Stimulated activated effector memory CD8-positive, alpha-beta T cell treated with anti-CD3 and anti-CD28 coated beads, Interleukin-12 subunit alpha, Interleukin-12 subunit beta, amount 100 ng/mL, for 72 hours (primary cell): ENCODE measurements around the gene RPN2.
A peak's percentile ranks its signal among the peaks of the same experiment; 100 is the strongest.

ENCODE experiments used
- ATAC-seq: fragments of 150-1000 bp; cut with Tn5 transposase; 2 replicates; pipeline ENCODE4 v1.10.0; 2021
- DNase-seq, 2 donors: peaks; one replicate each; pipeline ENCODE4 v3.0.0; 2021 to 2022; ENCODE audit warnings: low spot score in 2 of 2
- H3K27ac Mint-ChIP-seq: one replicate; pipeline ENCODE4 v1.8.0; 2022; ENCODE audit warnings: mild to moderate bottlenecking, mixed read lengths
- H3K36me3 Mint-ChIP-seq: one replicate; pipeline ENCODE4 v1.8.0; 2022; ENCODE audit warnings: mild to moderate bottlenecking, mixed read lengths
- H3K4me1 Mint-ChIP-seq: one replicate; pipeline ENCODE4 v1.8.0; 2022; ENCODE audit warnings: mixed read lengths
- H3K4me3 Mint-ChIP-seq: one replicate; pipeline ENCODE4 v1.8.0; 2022; ENCODE audit warnings: mild to moderate bottlenecking, mixed read lengths
- H3K9me3 Mint-ChIP-seq: one replicate; pipeline ENCODE4 v1.8.0; 2022; ENCODE audit warnings: mixed read lengths

The RPN2 gene

GRCh38 chr20:37276494-37277252, 97.5 kb downstream of the RPN2 start:
- Mint-ChIP-seq H3K4me1 (peaks cover 7% of the 10 kb centered on the region), H3K9me3 (no peaks in the 10 kb centered on the region), H3K4me3 (no peak overlapping the region), H3K27ac (peak overlapping the region; percentile 66), H3K36me3 (no peaks in the 10 kb centered on the region)
- no peak for DNase-seq
- peak; percentile 46 for ATAC-seq

GRCh38 chr20:37277253-37277593, 98.1 kb downstream of the RPN2 start:
- ATAC-seq: no peak
- no peak for DNase-seq
- no peaks in the 10 kb centered on the region for H3K9me3 Mint-ChIP-seq
- H3K4me1 Mint-ChIP-seq: peaks cover 7% of the 10 kb centered on the region
- no peaks in the 10 kb centered on the region for H3K36me3 Mint-ChIP-seq
- H3K27ac Mint-ChIP-seq: peak overlapping the region; percentile 66
- H3K4me3 Mint-ChIP-seq: no peak overlapping the region

GRCh38 chr20:37278966-37279590, 99.9 kb downstream of the RPN2 start:
- Mint-ChIP-seq H3K27ac (no peak overlapping the region), H3K4me1 (peaks cover 7% of the 10 kb centered on the region), H3K4me3 (no peak overlapping the region), H3K36me3 (no peaks in the 10 kb centered on the region), H3K9me3 (no peaks in the 10 kb centered on the region)
- ATAC-seq (no peak), DNase-seq (no peak)

GRCh38 chr20:37279820-37280219, 100.7 kb downstream of the RPN2 start:
- Mint-ChIP-seq H3K27ac (no peak overlapping the region), H3K4me3 (no peak overlapping the region), H3K36me3 (no peaks in the 10 kb centered on the region), H3K9me3 (no peaks in the 10 kb centered on the region), H3K4me1 (peaks cover 7% of the 10 kb centered on the region)
- ATAC-seq: no peak
- DNase-seq: no peak

GRCh38 chr20:37280403-37280802, 101.3 kb downstream of the RPN2 start:
- no peak for ATAC-seq
- peaks cover 7% of the 10 kb centered on the region for H3K4me1 Mint-ChIP-seq
- no peak for DNase-seq
- no peak overlapping the region for H3K4me3 Mint-ChIP-seq
- no peaks in the 10 kb centered on the region for H3K9me3 Mint-ChIP-seq
- no peak overlapping the region for H3K27ac Mint-ChIP-seq
- no peaks in the 10 kb centered on the region for H3K36me3 Mint-ChIP-seq

GRCh38 chr20:37282556-37282955, 103.4 kb downstream of the RPN2 start:
- Mint-ChIP-seq H3K27ac (no peak overlapping the region), H3K36me3 (no peaks in the 10 kb centered on the region), H3K9me3 (no peaks in the 10 kb centered on the region), H3K4me3 (no peak overlapping the region), H3K4me1 (no peaks in the 10 kb centered on the region)
- DNase-seq: no peak
- no peak for ATAC-seq

GRCh38 chr20:37283530-37284195, 104.5 kb downstream of the RPN2 start:
- ATAC-seq: no peak
- H3K9me3 Mint-ChIP-seq: no peaks in the 10 kb centered on the region
- H3K36me3 Mint-ChIP-seq: no peaks in the 10 kb centered on the region
- DNase-seq: no peak
- H3K4me3 Mint-ChIP-seq: no peak overlapping the region
- no peak overlapping the region for H3K27ac Mint-ChIP-seq
- no peaks in the 10 kb centered on the region for H3K4me1 Mint-ChIP-seq

- no peak overlapping the region for H3K4me3 Mint-ChIP-seq
- ATAC-seq: no peak
- no peaks in the 10 kb centered on the region for H3K4me1 Mint-ChIP-seq
- H3K27ac Mint-ChIP-seq: no peak overlapping the region
- H3K36me3 Mint-ChIP-seq: peaks cover 6% of the 10 kb centered on the region
- no peaks in the 10 kb centered on the region for H3K9me3 Mint-ChIP-seq
- DNase-seq: no peak
These were observed 105.6 kb downstream of the RPN2 start for GRCh38 chr20:37284691-37285161.

GRCh38 chr20:37285664-37286374, 106.7 kb downstream of the RPN2 start:
- DNase-seq: no peak
- no peak overlapping the region for H3K4me3 Mint-ChIP-seq
- peaks cover 6% of the 10 kb centered on the region for H3K36me3 Mint-ChIP-seq
- no peaks in the 10 kb centered on the region for H3K4me1 Mint-ChIP-seq
- no peak for ATAC-seq
- H3K27ac Mint-ChIP-seq: no peak overlapping the region
- no peaks in the 10 kb centered on the region for H3K9me3 Mint-ChIP-seq

- Mint-ChIP-seq H3K4me3 (no peak overlapping the region), H3K4me1 (peaks cover 17% of the 10 kb centered on the region), H3K27ac (no peak overlapping the region), H3K36me3 (peaks cover 19% of the 10 kb centered on the region), H3K9me3 (no peaks in the 10 kb centered on the region)
- no peak for DNase-seq
- ATAC-seq: no peak
These were observed 109.0 kb downstream of the RPN2 start for GRCh38 chr20:37288091-37288490.

GRCh38 chr20:37290158-37290810, 111.2 kb downstream of the RPN2 start:
- peaks cover 35% of the 10 kb centered on the region for H3K4me1 Mint-ChIP-seq
- DNase-seq (no peak), ATAC-seq (no peak)
- H3K4me3 Mint-ChIP-seq: peak overlapping the region; percentile 80
- no peaks in the 10 kb centered on the region for H3K9me3 Mint-ChIP-seq
- peaks cover 26% of the 10 kb centered on the region for H3K36me3 Mint-ChIP-seq
- H3K27ac Mint-ChIP-seq: peak overlapping the region; percentile 95
